ENCODE measurements around the gene TAPBPL.
"Not testable (repeated sequence)": the region's sequence is repeated elsewhere in the genome, so short reads cannot be mapped to it uniquely, and the experiment has no call there.

TAPBPL gene

DNA sequence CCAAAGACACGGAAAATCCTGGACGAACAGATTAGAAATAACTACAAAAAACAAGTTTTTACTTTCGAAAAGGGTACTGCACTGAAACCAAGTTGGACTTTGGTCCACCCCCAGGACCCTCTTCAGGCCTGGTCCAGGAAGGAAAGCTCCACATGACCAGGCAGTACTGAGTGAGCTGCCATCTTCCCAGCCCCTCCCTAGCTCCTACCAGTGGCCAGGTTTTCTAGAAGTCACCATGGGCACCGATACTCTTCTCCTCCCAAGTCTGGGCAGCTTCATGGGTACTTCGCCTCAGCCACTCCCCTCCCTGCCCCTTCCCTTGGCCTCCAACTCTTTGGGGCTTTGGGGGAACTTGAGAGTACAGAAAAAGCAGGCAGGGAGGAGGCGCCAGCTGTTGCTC is 12.0 kb downstream of the TAPBPL start:
- no peak for DNase-seq (ENCODE audit: low read depth)

- DNase-seq (ENCODE audit: low read depth) = no peak
Observed at GRCh38 chr12:6464531-6464930, 12.7 kb downstream of the TAPBPL start.

DNA sequence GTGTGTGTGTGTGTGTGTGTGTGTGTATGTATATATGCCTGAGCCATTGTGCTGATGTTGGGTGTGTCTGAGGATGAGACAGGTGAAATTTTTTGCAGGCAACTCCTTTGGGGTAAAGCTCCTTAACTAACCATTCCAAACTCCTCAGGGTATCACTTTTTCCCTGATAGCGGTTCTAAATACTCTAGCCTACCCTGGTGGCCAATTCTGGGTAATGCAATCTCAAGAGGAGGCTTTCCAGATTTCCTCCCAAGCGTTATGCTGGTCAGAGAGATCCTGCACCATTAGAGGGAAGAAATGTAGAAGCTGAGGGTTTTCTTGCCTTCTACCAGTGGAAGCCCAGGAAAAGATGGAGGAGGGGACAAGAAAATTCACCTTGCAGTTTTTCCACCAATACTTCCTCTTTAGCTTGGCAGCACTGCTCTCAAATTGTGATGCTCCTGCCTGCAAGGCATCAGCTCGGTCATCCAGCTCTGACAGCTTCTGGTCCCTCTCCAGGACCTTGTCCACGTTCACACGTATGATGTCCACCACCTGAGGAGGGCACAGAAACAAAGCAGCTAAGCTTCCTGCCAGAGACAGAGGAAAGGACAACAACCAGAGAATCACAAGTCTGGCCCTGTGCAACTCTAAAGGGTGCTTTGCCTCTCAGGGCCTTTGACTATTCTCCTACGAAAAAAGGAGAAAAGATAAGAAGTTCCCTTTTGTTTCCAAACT is 13.8 kb downstream of the TAPBPL start:
- DNase-seq (ENCODE audit: low read depth) = no peak

DNA sequence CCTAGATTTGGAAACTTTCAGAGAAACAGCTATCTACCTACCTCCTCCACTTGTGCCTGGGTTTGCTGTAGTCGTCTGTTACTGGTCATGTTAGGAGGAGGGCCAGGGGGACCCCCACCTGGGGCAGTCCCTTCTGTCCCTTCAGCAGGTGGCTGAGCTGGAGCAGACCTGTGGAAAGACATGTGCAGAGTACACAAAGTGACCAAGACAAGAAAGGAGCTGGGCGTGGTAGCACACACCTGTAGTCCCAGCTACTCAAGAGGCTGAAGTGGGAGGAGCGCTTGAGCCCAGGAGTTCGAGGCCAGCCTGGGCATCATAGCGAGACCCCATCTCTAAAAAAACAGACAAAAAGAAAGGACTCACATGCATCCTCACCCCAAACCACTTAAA is 14.3 kb downstream of the TAPBPL start:
- DNase-seq (ENCODE audit: low read depth) = no peak

- DNase-seq (ENCODE audit: low read depth) = not testable (repeated sequence)
Observed at GRCh38 chr12:6466751-6467150, 14.9 kb downstream of the TAPBPL start.

- not testable (repeated sequence) for DNase-seq (ENCODE audit: low read depth)
Observed at GRCh38 chr12:6467571-6468282, 15.9 kb downstream of the TAPBPL start.

DNA sequence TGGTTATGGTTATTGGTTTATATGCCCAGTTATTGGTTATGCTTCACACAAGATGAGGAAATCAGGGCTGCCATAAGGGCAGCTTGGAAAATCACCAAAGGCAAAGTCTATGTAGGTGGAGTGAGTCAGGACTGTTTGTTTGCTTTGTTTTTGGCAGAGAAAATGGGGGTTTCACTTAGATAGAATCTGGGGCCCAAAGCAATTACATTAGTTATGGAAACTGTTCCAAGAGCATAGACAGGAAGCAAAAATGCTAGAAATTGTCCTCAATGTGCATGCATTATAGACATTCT is 16.4 kb downstream of the TAPBPL start:
- no peak for DNase-seq (ENCODE audit: low read depth)

DNA sequence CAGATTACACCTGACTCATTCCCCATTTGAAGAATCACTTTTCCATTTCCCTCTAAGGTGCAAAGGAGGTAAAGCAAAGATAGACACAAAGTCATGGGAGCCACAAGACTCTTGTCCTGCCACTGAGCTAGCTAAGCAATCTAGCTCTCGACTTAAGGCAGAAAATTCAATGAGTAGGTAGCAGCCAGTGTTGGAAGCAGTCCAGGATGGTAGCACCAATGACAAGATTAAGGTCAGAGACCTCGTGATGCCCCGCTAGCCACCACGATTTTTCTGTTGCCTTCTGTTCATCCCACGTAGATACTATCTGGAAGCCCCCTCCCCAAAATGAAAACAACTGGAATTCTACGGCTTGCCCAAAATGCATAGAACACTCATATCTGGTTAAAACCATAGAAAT is 17.2 kb downstream of the TAPBPL start:
- no peak for DNase-seq (ENCODE audit: low read depth)

- no peak for DNase-seq (ENCODE audit: low read depth)
Observed at GRCh38 chr12:6469609-6470374, 17.9 kb downstream of the TAPBPL start.

- peak; percentile 95 for DNase-seq (ENCODE audit: low read depth)
Observed at GRCh38 chr12:6470375-6471163, 18.7 kb downstream of the TAPBPL start, which contains the start of gene VAMP1. VAMP1 (minus strand) TSS chr12:6470677; CDS start chr12:6470531, 146 bp downstream.

DNA sequence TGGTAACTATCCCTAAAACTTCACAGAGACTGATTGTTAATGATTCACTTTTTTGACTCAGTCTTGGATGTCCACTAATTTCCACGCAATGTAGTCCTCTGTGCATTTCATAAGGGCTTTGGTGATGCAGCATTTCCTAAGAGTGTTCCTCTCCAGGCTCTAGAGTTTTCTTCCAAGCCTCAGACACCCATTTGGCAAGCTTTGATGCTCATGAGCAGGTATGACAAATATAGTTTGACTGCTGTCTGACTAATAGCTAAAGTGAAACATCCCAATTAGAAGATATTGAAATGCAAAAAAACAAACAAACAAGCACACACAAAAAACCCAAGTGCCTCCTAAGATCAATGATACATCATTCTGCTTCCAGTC is 20.1 kb downstream of the TAPBPL start:
- no peak for DNase-seq (ENCODE audit: low read depth)

- DNase-seq (ENCODE audit: low read depth) = no peak
Observed at GRCh38 chr12:6472491-6472890, 20.6 kb downstream of the TAPBPL start.

- not testable (repeated sequence) for DNase-seq (ENCODE audit: low read depth)
Observed at GRCh38 chr12:6475233-6475975, 23.6 kb downstream of the TAPBPL start.

DNA sequence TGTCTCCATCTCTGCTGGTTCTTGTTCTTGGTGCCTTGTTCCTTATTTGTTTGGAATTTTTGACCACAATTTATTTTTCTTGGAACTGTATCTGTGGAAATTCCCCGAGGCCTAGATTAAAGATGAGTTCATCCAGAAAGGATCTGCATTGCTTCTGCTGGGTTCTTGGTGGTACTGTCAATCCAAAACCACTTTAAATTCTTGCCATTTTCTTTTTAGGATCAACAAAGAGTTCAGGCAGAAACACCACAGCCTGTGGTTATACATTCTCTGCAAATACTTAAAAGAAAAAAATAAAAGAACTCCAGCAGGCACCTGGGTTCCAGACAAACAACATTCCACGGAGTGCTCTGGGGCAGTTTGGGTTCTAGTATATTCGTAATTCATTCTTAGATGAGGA is 24.6 kb downstream of the TAPBPL start:
- no peak for DNase-seq (ENCODE audit: low read depth)

DNA sequence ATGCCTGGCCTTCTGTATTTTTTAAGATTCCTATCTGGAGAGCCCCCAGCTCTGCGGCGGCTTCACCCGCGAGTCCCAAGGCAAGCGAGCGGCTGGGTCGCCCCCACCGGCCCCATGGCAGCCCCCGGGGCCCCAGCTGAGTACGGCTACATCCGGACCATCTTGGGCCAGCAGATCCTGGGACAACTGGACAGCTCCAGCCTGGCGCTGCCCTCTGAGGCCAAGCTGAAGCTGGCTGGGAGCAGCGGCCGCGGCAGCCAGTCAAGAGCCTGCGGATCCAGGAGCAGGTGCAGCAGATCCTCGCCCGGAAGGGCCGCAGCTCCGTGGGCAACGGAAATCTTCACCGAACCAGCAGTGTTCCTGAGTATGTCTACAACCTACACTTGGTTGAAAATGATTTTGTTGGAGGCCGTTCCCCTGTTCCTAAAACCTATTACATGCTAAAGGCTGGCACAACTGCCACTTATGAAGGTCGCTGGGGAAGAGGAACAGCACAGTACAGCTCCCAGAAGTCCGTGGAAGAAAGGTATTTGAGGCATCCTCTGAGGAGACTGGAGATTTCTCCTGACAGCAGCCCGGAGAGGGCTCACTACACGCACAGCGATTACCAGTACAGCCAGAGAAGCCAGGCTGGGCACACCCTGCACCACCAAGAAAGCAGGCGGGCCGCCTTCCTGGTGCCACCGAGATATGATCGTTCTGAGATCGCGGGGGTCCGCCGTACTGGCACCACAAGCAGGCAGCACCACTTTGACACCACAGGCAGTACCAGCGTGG is 25.9 kb downstream of the TAPBPL start:
- DNase-seq (ENCODE audit: low read depth) = not testable (repeated sequence)

DNA sequence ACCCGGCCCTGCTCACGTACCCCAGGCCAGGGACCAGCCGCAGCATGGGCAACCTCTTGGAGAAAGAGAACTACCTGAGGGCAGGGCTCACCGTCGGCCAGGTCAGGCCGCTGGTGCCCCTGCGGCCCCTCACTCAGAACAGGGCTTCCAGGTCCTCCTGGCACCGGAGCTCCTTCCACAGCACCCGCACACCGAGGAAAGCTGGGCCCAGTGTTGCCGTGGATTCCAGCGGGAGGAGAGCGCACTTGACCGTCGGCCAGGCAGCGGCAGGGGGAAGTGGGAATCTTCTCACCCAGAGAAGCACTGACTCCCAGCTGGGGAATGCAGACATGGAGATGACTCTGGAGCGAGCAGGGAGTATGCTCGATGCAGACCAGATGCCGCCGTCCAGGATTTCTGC is 26.6 kb downstream of the TAPBPL start:
- no peak for DNase-seq (ENCODE audit: low read depth)

DNA sequence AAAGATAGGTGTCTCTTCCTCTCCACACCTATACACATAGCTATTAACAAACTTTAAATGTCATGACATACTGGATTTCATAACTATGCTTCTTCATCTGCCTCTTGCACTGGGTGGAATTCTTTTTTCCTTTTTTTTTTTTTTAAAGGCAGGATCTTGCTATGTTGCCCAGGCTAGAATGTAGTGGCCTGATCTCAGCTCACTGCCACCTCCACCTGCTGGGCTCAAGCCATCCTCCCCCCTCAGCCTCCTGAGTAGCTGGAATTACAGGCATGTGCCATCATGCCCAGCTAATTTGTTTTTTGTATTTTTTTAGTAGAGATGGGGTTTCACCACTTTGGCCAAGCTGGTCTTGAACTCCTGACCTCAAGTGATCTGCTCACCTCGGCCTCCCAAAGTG is 36.4 kb downstream of the TAPBPL start:
- no peak for DNase-seq (ENCODE audit: low read depth)

GRCh38 chr12:6489449-6489848 is 37.6 kb downstream of the TAPBPL start:
- DNase-seq (ENCODE audit: low read depth) = no peak

DNA sequence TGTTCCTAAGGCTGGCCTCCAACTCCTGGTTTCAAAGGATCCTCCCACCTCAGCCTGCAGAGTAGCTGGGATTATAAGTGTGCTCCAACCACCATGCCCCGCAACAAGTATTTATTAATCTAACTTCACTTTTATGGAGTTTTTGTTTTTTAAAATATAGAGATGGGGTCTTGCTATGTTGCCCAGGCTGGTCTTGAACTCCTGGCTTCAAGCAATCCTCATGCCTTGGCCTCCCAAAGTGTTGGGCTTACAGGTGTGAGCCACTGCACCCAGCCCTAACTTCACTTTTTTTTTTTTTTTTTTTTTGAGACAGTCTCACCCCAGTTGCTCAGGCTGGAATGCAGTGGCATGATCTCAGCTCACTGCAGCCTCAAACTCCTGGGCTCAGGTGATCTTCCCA is 38.8 kb downstream of the TAPBPL start:
- not testable (repeated sequence) for DNase-seq (ENCODE audit: low read depth)

- DNase-seq (ENCODE audit: low read depth) = peak; percentile 90
Observed at GRCh38 chr12:6492838-6493496, 41.1 kb downstream of the TAPBPL start, which contains the start of gene MRPL51. MRPL51 (minus strand) TSS chr12:6493262; CDS start chr12:6493136, 126 bp downstream.

All from activated T-helper 9 cell treated with anti-CD3 and anti-CD28 coated beads, Interleukin-2, amount 50 U/mL, for 16 hours (primary cell).